Activated T-cell treated with anti-CD3 and anti-CD28 coated beads, Interleukin-2, amount 50 U/mL, for 4 hours (primary cell): ENCODE results near the gene CD52. TPM values are rescaled to one million over a fixed set of nuclear protein-coding genes. Genes with fewer than 3 reads are reported as not detected.
"Not testable (repeated sequence)": the region's sequence is repeated elsewhere in the genome, so short reads cannot be mapped to it uniquely, and the experiment has no call there.

Experiments
- ATAC-seq, 2 donors: fragments of 200-7000 bp; cut with Tn5 transposase; one replicate each; pipeline ENCODE4 v1.10.0; 2021
- DNase-seq: peaks from one replicate; pipeline ENCODE4 v3.0.0-alpha.2; 2020
- H3K27me3 Mint-ChIP-seq: one replicate; pipeline ENCODE4 v1.8.0; 2021; ENCODE audit warnings: low read depth, mixed read lengths
- H3K36me3 Mint-ChIP-seq: one replicate; pipeline ENCODE4 v1.8.0; 2022; ENCODE audit warnings: mixed read lengths; ENCODE audit not compliant: insufficient read depth
- H3K4me1 Mint-ChIP-seq: one replicate; pipeline ENCODE4 v1.8.0; 2021; ENCODE audit warnings: low read depth, mixed read lengths
- H3K4me3 Mint-ChIP-seq: one replicate; pipeline ENCODE4 v1.8.0; 2021; ENCODE audit warnings: mild to moderate bottlenecking, moderate library complexity, mixed read lengths
- H3K9me3 Mint-ChIP-seq: one replicate; pipeline ENCODE4 v1.8.0; 2021; ENCODE audit warnings: mixed read lengths
- total RNA-seq, 3 donors: library from RNA; stranded (reverse); gene quantifications; one replicate each; pipeline ENCODE4 v1.2.1, GENCODE V29; 2021

The CD52 gene
- total RNA-seq, 3 donors from 2014 or later, result 82.3 to 99.4 (median 93.8) TPM

GRCh38 chr1:26324550-26324949 lies 6.8 kb downstream of the CD52 start:
- no peaks in the 10 kb centered on the region for H3K9me3 Mint-ChIP-seq
- no peak overlapping the region for H3K4me3 Mint-ChIP-seq
- H3K27me3 Mint-ChIP-seq, result no peaks in the 10 kb centered on the region
- DNase-seq, result no peak
- H3K4me1 Mint-ChIP-seq, result peaks cover 35% of the 10 kb centered on the region
- H3K36me3 Mint-ChIP-seq, result peaks cover 12% of the 10 kb centered on the region
- no peak for ATAC-seq

- H3K4me3 Mint-ChIP-seq, result no peak overlapping the region
- peaks cover 5% of the 10 kb centered on the region for H3K4me1 Mint-ChIP-seq
- H3K36me3 Mint-ChIP-seq, result peaks cover 3% of the 10 kb centered on the region
- ATAC-seq (no peak), DNase-seq (no peak)
- no peaks in the 10 kb centered on the region for H3K9me3 Mint-ChIP-seq
- H3K27me3 Mint-ChIP-seq, result no peaks in the 10 kb centered on the region
Measured at GRCh38 chr1:26327956-26328362, 10.2 kb downstream of the CD52 start.

GRCh38 chr1:26328597-26328996 lies 10.8 kb downstream of the CD52 start:
- Mint-ChIP-seq H3K4me1 (peaks cover 1% of the 10 kb centered on the region), H3K9me3 (no peaks in the 10 kb centered on the region), H3K27me3 (no peaks in the 10 kb centered on the region), H3K36me3 (peaks cover 3% of the 10 kb centered on the region), H3K4me3 (no peak overlapping the region)
- DNase-seq, result no peak
- no peak for ATAC-seq

- DNase-seq, H3K36me3 Mint-ChIP-seq, H3K4me3 Mint-ChIP-seq, H3K27me3 Mint-ChIP-seq, H3K4me1 Mint-ChIP-seq, H3K9me3 Mint-ChIP-seq, ATAC-seq: not testable (repeated sequence)
Measured at GRCh38 chr1:26329380-26329779, 11.6 kb downstream of the CD52 start.

- no peaks in the 10 kb centered on the region for H3K9me3 Mint-ChIP-seq
- H3K4me1 Mint-ChIP-seq, result peaks cover 6% of the 10 kb centered on the region
- no peak for DNase-seq
- H3K27me3 Mint-ChIP-seq, result no peaks in the 10 kb centered on the region
- ATAC-seq, result no peak
- H3K36me3 Mint-ChIP-seq, result no peaks in the 10 kb centered on the region
- H3K4me3 Mint-ChIP-seq, result no peak overlapping the region
Measured at GRCh38 chr1:26330276-26330675, 12.5 kb downstream of the CD52 start.

GRCh38 chr1:26333312-26333711 lies 15.6 kb downstream of the CD52 start:
- not testable (repeated sequence) for H3K4me3 Mint-ChIP-seq, ATAC-seq, H3K36me3 Mint-ChIP-seq, H3K27me3 Mint-ChIP-seq, H3K9me3 Mint-ChIP-seq, DNase-seq, H3K4me1 Mint-ChIP-seq

- Mint-ChIP-seq H3K4me1 (peaks cover 10% of the 10 kb centered on the region), H3K9me3 (no peaks in the 10 kb centered on the region), H3K27me3 (no peaks in the 10 kb centered on the region), H3K4me3 (peak overlapping the region; percentile 86), H3K36me3 (no peaks in the 10 kb centered on the region)
- DNase-seq, result no peak
- ATAC-seq, result peak; percentile 7 to 40
Measured at GRCh38 chr1:26335774-26336476, 18.2 kb downstream of the CD52 start.

- Mint-ChIP-seq H3K9me3 (no peaks in the 10 kb centered on the region), H3K36me3 (no peaks in the 10 kb centered on the region)
Measured at GRCh38 chr1:26336477-26337205, 18.9 kb downstream of the CD52 start.

GRCh38 chr1:26337206-26337535 lies 19.4 kb downstream of the CD52 start:
- Mint-ChIP-seq H3K4me1 (peaks cover 10% of the 10 kb centered on the region), H3K4me3 (peak overlapping the region; percentile 54), H3K36me3 (no peaks in the 10 kb centered on the region), H3K9me3 (no peaks in the 10 kb centered on the region), H3K27me3 (no peaks in the 10 kb centered on the region)
- DNase-seq (no peak), ATAC-seq (no peak)

More at GRCh38 chr1:26336477-26337205, 18.9 kb downstream of the CD52 start:
- H3K4me1 Mint-ChIP-seq, result peaks cover 10% of the 10 kb centered on the region
- DNase-seq (peak; percentile 87), ATAC-seq (peak; percentile 92 to 95)
- no peaks in the 10 kb centered on the region for H3K27me3 Mint-ChIP-seq
- peak overlapping the region; percentile 86 for H3K4me3 Mint-ChIP-seq

GRCh38 chr1:26337625-26338024 lies 19.9 kb downstream of the CD52 start:
- ATAC-seq (no peak), DNase-seq (no peak)
- Mint-ChIP-seq H3K36me3 (no peaks in the 10 kb centered on the region), H3K4me3 (peak overlapping the region; percentile 38), H3K4me1 (peaks cover 10% of the 10 kb centered on the region), H3K27me3 (no peaks in the 10 kb centered on the region), H3K9me3 (no peaks in the 10 kb centered on the region)

- ATAC-seq, result no peak
Measured at GRCh38 chr1:26338670-26339069, 20.9 kb downstream of the CD52 start.

GRCh38 chr1:26340047-26340481 lies 22.3 kb downstream of the CD52 start:
- no peaks in the 10 kb centered on the region for H3K36me3 Mint-ChIP-seq
- no peaks in the 10 kb centered on the region for H3K9me3 Mint-ChIP-seq
- ATAC-seq (no peak), DNase-seq (no peak)
- no peaks in the 10 kb centered on the region for H3K27me3 Mint-ChIP-seq
- H3K4me1 Mint-ChIP-seq, result peaks cover 7% of the 10 kb centered on the region
- H3K4me3 Mint-ChIP-seq, result no peak overlapping the region

More at GRCh38 chr1:26338670-26339069, 20.9 kb downstream of the CD52 start:
- H3K36me3 Mint-ChIP-seq, result no peaks in the 10 kb centered on the region
- no peaks in the 10 kb centered on the region for H3K27me3 Mint-ChIP-seq
- no peak overlapping the region for H3K4me3 Mint-ChIP-seq
- DNase-seq, result no peak
- H3K4me1 Mint-ChIP-seq, result peaks cover 10% of the 10 kb centered on the region
- H3K9me3 Mint-ChIP-seq, result no peaks in the 10 kb centered on the region

GRCh38 chr1:26344147-26344920 lies 26.6 kb downstream of the CD52 start:
- no peak for DNase-seq
- ATAC-seq, result no peak
- Mint-ChIP-seq H3K4me1 (no peaks in the 10 kb centered on the region), H3K4me3 (no peak overlapping the region), H3K36me3 (no peaks in the 10 kb centered on the region), H3K9me3 (no peaks in the 10 kb centered on the region), H3K27me3 (no peaks in the 10 kb centered on the region)

GRCh38 chr1:26345718-26346117 lies 28.0 kb downstream of the CD52 start:
- DNase-seq, result no peak
- no peak for ATAC-seq
- Mint-ChIP-seq H3K4me1 (no peaks in the 10 kb centered on the region), H3K4me3 (no peak overlapping the region), H3K27me3 (no peaks in the 10 kb centered on the region), H3K36me3 (no peaks in the 10 kb centered on the region), H3K9me3 (no peaks in the 10 kb centered on the region)
